Erythroblast (primary cell): ENCODE measurements around the gene MED25.

Source experiments
- GATA1 ChIP-seq: IDR thresholded peaks from 2 replicates; pipeline ENCODE4 v1.6.1; 2011; ENCODE audit warnings: low read depth, mild to moderate bottlenecking, control low read depth, low read length, moderate library complexity
- POLR2A ChIP-seq: IDR thresholded peaks from 2 replicates; pipeline ENCODE4 v1.6.1; 2011; ENCODE audit warnings: mild to moderate bottlenecking, low read length

DNA sequence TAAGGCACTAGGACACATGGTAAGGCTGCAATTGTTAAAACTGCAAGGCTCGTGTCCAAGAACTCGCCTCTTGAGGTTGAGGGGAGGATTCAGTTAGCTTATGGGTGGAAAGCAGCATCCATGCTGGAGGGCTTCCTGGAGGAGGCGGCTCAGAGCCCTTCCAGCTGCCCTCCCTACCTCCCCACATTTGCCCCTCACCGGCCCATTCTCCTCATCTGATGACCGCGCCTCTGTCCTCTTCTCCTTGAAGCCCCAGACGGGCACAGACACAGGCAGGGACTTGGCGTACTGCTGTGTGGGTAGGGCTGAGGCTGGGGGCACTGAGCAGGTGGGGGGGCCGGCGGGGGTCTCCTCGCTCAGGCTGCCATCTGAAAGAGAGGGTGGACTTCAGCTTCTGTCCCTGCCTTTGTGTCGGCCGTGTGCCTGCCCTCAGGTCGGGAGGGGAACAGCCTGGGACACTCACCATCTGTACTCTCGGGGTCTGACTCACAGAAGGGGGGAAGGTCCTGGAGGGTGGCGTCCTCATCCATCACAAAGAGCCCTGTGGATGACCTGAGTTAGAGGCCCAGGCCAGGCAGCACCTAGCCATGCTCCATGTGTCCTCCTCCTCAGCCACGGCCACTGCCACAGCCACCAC is 53.4 kb downstream of the MED25 start:
- TF ChIP-seq POLR2A: no peak
- no peak for TF ChIP-seq GATA1
